GM18907 (cell line): Measurements from ENCODE around the gene UAP1L1.
"Not testable (repeated sequence)": the region's sequence is repeated elsewhere in the genome, so short reads cannot be mapped to it uniquely, and the experiment has no call there.

ENCODE experiments used
- ATAC-seq: cut with Tn5 transposase; IDR thresholded peaks from one replicate; pipeline ENCODE4 v1.9.1; 2021; ENCODE audit warnings: mild to moderate bottlenecking, moderate library complexity; ENCODE audit not compliant: unreplicated experiment

Gene UAP1L1

DNA sequence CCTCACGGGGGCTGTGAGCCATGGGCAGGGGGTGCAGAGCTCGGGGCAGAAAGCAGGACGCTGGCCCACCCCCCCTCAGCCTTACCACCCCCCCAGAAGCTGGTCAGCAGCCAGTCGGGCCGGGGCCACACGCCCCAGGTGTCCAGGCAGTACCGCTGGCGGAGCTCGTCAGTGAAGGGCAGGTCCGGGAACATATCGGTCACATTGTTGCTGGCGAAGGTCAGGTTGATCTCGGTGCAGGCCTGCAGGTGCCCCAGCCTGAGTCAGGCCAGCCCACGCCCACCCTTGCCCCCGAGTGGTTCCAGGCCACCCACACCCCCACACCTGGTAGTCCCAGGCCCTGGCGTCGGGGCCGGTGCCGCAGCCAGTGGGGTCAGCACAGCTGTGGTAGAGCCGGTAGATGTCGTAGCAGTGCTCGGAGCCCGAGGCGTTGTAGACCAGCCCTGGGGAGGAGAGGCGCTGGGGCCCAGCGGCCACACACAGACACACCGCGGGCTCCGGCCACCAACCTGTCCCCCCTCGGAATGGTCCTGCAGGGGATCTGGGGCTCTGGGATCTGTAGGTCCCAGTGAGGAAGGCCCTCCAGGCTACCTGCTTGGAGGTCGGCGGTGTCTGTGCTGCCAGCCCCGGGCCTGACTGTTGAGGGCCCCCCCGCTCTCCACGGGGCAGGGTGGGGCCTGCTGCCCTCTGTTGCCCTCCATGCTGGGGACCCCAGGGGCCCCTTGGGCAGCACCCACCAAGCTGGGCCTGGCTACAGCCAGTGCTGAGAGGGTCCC, 34.7 kb downstream of the UAP1L1 start:
- no peak for ATAC-seq

DNA sequence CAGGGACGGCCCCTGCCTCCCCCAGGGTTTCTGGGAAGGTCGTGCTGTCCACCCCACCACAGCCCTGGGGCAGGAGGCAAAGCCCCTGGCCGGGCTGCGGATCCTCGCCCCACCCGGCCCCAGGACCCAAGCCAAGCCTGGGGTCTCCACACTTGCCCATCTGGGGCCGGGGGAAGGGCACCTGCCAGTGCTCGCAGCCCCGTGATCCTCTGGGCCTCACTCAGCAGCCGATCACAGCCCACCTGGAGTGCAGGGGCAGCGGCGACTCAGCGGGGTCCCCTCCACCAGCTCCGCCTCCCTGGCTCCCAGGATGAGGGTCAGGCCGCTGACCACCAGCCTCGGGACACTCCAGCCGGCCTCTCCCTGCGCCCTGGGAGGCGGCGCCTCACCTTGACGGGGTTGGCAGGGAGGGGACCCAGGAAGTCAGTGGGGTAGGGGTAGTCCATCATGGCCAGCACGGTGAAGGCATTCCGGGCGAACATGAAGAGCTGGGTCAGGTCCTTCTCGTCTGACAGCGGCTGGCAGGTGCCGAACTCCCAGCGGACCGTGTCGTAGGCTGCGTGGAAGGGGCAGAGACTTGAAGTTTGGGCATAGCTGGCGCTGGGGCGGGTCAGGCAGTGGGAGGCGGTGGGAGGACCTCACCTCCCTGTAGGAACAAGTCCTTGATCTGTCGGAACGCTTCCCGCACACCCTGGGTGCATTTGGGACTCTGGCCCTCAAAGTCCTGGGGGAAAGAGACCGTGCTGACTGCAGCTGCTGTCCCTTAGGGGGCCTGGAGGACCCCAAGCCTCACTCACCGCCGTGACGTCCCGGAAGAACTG, 35.5 kb downstream of the UAP1L1 start:
- ATAC-seq = no peak

DNA sequence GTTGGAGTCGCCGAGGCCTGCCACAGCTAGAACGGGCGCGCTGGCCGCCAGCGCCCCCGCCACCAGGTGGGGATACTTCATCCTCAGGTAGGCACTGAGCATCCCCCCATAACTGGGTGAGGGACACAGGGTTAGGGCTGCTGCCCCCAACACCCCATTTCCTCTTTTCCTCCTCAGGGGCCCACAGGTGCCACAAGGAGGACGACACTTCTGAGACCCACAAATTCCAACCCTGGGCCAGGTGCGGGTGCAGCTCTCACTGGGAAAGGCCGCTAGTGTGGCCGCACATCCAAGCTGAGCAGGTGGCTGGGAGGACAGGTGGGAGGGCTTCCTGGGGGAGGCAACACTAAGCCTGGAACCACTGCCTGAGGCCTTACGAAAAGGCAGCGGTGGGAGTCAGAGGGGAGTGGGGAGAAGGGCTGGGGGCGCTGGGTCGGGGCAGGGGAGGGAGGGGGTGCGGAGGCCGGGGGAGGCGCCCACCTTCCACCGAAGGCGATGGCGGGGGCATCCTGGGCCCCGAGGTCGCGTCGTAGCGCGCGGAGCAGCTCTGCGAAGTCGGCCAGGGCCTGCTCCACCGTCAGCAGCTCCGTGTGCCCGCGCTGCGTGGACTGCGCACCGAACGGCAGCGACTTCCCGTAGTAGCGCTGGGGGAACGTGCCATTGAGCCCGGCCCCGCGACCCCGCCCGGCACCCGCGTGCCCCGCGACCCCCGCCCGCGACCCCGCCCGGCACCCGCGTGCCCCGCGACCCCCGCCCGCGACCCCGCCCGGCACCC, 36.3 kb downstream of the UAP1L1 start:
- ATAC-seq = no peak

DNA sequence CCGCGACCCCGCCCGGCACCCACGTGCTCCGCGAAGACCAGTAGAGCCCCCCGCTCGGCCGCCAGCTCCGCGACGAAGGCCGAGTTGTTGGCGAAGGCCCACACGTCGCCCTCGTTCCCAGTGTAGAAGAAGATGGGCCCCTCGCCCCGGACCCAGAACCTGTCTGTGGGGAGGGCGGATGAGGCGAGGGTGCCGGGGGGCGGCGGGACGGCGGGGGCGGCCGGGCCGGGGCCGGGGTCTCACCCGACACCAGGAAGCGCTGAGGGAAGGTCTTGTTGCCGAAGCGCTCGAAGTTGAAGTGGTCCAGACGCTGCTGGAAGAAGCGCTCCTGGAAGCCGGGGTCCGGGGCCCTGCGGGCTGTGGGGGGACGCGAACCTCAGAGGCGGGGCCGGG, 36.9 kb downstream of the UAP1L1 start:
- peak; percentile 8 for ATAC-seq

DNA sequence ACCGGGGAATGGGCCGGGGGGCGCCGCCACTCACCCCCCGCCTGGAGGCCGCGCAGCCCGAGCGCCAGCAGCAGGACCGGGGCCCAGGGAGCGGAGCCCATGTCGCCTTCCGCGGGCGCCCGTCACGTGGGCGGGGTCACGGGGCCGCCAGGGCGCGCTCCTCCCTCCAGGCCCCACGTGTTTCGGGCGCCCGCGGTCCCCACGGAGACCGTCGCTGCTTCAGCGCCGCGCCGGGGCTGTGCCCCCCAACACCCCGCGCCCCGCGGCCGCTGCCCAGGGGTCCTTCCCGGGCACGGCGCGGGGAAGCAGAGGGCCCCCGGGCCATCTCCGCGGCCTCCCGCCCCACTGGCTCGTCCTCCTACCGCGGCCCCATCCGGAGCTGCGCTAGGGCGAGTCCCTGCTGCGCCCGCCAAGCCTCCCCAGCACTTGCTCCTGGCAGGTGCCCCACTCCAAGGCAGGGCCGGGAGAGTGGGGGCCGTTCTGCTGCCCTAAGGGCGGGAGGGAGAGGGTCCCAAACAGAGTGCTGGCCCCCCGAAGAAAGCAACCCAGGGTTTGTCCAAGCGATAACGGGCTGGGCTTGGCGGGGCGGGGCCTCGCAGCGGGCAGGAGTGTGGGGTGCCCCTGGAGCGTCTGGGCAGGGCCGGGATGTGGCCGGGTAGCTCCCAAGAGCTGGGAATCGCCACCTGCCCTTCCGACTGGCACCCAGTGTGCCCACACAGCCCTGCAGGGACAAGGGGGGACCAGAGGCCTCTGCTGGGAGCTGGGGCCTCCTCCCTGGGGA, 37.5 kb downstream of the UAP1L1 start, which contains the start of gene DPP7:
Gene DPP7, minus strand, starts transcription at position 121 of the 781 bp plus-strand sequence. Its CDS starts 20 bp downstream, at position 101.
- peak; percentile 58 for ATAC-seq

DNA sequence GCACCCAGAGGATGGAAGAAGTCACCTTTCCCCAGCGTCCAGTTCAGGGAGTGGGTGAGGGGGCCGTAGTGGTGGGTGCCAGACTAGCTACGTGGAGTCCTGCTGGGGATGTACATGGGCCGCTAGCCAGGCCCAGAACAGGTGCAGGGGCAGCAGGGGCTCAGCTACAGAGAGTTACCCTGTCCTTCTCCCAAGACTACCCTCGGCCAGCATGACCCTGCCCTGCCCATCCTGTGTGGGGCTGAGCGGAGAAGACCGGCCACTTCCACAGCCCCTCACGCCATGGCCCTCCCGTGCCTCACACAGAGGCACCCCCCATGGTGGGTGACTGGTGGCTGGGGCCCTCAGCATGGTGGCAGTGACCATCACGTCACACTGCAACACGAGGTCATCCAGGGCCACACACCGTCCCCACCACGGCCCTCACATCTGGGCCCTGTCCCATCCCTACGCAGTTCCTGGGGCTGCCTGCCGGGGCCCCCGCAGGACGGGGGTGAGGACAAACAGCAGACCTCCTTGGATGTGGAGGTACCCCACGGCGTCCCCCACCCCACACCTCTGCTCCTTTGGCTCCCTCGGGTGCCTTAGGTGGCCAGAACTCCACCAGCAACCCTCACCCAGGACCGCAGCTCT, 38.2 kb downstream of the UAP1L1 start:
- ATAC-seq = no peak

DNA sequence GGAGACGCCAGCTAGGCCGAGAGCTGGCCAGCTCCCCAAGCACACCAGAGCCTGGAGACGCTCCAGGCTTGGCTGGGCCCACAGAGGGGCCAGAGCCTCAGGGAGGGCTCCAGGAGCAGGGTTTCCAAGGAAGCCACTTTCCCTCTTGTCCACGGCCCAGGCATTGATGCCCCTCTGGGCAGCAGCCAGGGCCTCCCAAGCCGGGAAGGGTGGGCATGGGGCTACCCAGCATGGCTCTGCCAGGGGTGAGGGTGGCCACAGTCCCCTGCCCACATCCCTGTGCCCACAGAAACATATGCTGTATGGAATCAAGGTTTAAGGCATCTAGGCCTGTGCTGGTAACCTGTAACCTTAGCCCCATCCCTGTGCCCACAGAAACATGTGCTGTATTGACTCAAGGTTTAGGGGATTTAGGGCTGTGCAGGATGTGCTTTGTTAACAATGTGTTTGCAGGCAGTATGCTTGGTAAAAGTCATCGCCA, 38.8 kb downstream of the UAP1L1 start:
- ATAC-seq = no peak

DNA sequence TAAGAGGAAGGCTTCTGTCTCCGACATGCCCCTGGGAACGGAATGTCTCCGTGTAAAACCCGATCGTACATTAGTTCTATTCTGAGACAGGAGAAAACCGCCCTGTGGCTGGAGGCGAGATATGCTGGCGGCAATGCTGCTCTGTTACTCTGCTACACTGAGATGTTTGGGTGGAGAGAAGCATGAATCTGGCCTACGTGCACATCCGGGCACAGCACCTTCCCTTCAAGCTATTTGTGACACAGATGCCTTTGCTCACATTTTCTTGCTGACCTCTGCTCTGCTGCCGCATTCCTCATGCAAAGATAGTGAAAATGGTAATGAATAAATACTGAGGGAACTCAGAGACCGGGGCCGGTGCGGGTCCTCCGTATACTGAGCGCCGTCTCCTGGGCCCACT, 39.4 kb downstream of the UAP1L1 start:
- ATAC-seq = no peak

DNA sequence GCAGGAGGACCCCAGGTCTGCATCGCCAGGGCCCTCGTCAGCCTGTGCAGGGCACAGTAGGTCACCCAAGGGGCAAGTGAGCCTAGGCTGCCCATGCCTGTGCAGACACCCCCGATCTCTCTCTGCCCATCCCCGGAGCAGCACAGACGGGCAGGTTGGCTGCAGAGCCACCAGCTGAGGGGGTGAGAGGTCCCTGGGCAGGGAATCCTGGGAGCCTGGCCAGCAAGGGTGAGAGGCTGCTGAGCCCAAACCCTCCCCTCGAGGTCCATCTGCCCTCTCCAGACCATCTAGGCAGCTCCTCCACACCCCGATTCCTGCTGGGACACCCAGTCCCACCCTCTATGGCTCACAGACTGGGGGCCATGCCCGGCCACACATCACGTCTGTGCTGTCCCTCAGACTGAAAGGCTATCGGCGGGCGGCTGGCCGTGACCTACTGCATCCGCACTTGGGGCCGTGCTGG, 40.0 kb downstream of the UAP1L1 start:
- ATAC-seq = no peak

DNA sequence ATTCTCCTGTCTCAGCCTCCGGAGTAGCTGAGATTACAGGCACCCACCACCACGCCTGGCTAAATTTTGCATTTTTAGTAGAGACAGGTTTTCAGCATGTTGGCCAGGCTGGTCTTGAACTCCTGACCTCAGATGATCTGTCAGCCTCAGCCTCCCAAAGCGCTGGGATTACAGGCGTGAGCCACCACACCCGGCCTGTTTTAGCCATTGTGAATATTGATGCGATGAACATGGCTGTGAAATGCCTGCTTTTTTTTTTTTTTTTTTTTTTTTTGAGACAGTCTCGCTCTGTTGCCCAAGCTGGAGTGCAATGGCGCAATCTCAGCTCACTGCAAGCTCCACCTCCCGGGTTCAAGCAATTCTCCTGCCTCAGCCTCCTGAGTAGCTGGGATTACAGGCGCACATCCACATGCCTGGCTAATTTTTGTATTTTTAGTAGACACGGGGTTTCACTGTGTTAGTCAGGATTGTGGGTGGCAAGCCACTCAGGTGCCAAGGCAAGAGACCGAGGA, 40.8 kb downstream of the UAP1L1 start:
- ATAC-seq = not testable (repeated sequence)

DNA sequence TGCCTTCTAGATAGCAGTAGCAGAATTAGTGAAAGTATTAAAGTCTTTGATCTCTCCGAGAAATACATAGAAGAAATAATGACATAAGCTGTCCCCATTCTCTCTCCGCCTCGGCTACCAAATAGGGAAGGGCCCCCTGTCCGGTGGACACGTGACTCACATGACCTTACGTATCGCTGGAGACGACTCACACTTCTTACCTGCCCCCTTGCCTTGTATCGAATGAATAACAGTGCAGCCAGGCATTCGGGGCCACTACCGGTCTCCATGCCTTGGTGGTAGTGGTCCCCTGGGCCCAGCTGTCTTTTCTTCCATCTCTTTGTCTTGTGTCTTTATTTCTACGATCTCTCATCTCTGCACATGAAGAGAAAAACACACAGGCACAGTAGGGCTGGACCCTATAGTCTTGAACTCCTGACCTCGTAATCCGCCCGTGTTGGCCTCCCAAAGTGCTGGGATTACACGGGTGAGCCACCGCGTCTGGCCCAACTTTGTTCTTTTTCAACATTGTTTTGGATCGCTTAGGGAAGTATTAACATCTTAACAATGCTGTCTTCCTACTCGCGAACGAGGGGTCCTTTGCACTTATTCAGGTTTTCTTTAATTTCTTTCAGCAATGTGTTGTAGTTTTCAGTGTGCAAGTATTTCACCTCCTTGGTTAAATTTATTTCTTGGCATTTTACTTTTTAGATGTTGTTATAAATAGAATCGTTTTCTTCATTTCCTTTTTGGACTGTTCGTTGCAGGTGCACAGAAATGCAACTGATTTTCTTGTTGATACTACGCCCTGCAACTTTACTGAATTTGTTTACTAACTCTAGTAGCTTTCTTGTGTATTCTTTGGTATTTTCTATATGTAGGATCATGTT, 44.8 kb downstream of the UAP1L1 start:
- ATAC-seq = not testable (repeated sequence)

DNA sequence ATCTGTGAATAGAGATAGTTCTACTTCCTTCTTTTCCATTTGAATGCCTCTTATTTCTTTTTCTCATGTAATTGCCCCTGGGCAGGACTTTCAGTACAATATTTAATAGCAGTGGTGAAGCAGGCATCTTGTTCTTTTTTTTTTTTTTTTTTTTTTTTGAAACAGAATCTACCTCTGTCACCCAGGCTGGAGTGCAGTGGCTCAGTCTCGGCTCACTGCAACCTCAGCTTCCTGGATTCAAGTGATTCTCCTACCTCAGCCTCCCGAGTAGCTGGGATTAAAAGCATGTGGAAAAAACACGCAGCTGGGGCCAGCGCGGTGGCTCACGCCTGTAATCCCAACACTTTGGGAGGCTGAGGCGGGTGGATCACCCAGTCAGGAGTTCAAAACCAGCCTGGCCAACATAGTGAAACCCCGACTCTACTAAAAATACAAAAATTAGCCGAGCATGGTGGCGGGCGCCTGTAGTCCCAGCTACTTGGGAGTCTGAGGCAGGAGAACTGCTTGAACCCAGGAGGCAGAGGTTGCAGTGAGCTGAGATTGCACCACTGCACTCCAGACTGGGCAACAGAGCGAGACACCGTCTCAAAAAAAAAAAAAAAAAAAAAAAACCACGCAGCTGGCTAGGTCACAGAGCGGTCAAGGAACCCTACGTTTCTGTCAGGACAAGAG, 45.6 kb downstream of the UAP1L1 start:
- ATAC-seq = not testable (repeated sequence)

DNA sequence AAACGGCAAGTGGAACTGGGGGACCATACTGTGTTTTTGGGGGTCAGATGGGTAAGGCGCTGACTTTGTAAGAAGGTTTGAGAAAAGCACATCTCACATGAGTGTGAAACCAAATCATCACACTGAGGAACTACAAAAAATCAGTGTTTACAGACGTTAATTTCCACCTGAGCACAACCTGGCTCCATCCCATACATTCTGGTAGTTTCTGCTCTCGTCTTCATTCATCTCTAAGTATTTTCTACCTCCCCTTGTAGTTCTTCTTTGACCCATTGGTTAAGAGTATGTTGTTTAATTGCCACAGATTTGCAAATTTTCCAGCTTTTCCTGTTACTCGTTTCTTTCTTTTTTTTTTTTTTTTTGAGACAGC, 46.1 kb downstream of the UAP1L1 start:
- ATAC-seq = peak; percentile 56

DNA sequence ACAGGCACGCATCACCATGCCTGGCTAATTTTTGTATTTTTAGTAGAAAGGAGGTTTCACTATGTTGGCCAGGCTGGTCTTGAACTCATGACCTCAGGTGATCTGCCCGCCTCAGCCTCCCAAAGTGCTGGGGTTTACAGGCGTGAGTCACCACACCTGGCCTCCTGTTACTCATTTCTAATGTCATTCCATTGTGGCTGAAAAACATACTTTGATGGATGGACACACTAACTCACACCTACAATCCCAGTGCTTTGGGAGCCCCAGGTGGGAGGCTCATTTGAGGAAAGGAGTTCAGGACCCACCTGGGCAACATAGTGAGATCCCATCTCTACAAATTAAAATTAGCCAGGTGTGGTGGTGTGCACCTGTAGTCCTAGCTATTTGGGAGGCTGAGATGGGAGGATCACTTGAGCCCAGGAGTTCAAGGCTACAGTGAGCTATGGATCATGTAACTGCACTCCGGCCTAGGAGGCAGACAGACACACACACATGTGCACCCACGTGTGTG, 46.7 kb downstream of the UAP1L1 start:
- ATAC-seq = not testable (repeated sequence)

DNA sequence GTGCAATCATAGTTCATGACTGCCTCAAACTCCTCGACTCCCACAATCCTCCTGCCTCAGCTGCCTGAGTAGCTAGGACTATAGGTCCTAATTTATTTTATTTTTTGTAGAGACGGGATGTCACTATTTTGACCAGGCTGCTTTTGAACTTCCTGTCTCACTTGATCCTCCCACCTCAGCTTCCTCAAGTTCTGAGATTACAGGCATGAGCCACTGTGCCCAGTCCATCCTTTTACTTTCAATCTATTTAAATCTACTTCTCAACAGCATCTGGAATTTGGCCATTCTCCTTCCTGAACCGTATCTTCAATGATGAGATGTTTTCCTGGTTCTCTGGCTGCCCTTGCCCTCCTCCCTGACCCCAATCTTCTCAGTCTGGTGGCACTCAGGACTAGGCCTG, 49.5 kb downstream of the UAP1L1 start:
- no peak for ATAC-seq

DNA sequence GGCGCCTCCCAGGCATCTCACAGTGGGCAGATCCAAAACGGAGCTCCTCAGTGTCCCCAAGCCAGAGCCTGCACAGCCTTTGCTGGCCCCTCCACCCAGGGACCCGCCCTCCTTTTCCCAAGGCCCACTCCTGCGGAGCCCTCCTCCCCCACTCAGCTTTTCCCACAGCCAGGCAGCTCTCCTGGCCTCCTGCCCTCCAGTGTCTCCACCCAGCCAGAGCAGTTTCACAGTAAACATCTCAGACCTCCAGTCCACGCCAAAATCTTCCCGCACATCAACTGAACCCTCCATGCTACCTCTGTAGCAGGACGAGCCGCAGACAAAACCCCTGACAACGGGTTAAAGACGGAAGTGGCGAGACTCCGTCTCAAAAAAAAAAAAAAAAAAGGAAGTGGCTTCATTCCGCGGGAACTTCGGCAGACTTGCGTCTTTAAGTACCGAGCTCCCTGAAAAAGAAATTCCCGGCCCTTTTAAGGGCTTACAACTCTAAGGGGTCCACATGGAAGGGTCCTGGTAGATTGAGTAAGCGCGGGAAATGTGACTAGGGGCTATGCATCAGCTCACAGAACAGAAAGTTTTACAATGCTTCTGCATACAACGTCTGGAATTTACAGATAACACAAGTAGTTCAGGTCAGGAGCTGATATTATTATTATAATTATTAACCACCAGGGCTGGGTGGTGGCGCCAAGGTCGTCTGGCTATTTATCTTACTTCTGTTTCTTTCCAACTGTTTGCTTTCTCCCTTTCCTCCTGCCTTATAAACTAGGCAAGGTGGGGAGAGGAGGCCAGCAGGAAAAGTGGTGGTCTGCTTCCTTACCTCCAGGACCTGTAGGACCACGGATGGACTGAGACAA, 50.2 kb downstream of the UAP1L1 start:
- ATAC-seq = no peak
